ENCODE results near the gene HAAO.

The HAAO gene

GRCh38 chr2:42812899-42813479 is 20.6 kb upstream of the HAAO start:
- DNase-seq: no peak

GRCh38 chr2:42810971-42811811 is 18.8 kb upstream of the HAAO start:
- DNase-seq: peak; percentile 52

- peak; percentile 92 for DNase-seq
Observed at GRCh38 chr2:42810121-42810970, 18.0 kb upstream of the HAAO start.

GRCh38 chr2:42809819-42810120 is 17.4 kb upstream of the HAAO start:
- peak; percentile 65 for DNase-seq

- DNase-seq: no peak
Observed at GRCh38 chr2:42809131-42809818, 16.9 kb upstream of the HAAO start.

GRCh38 chr2:42808301-42808700 is 15.9 kb upstream of the HAAO start:
- DNase-seq: no peak

GRCh38 chr2:42806786-42807185 is 14.4 kb upstream of the HAAO start:
- no peak for DNase-seq

GRCh38 chr2:42804891-42805290 is 12.5 kb upstream of the HAAO start:
- no peak for DNase-seq

GRCh38 chr2:42804338-42804737 is 12.0 kb upstream of the HAAO start:
- DNase-seq: no peak

- DNase-seq: no peak
Observed at GRCh38 chr2:42802150-42802549, 9.8 kb upstream of the HAAO start.

GRCh38 chr2:42801381-42801780 is 9.0 kb upstream of the HAAO start:
- DNase-seq: no peak

- no peak for DNase-seq
Observed at GRCh38 chr2:42800981-42801380, 8.6 kb upstream of the HAAO start.

GRCh38 chr2:42800461-42800962 is 8.1 kb upstream of the HAAO start:
- DNase-seq: no peak

GRCh38 chr2:42799881-42800280 is 7.5 kb upstream of the HAAO start:
- no peak for DNase-seq

GRCh38 chr2:42797281-42797680 is 4.9 kb upstream of the HAAO start:
- DNase-seq: no peak

GRCh38 chr2:42796427-42797248 is 4.3 kb upstream of the HAAO start:
- no peak for DNase-seq

GRCh38 chr2:42795841-42796301 is 3.5 kb upstream of the HAAO start:
- DNase-seq: no peak

GRCh38 chr2:42795275-42795674 is 2.9 kb upstream of the HAAO start:
- no peak for DNase-seq

- DNase-seq: no peak
Observed at GRCh38 chr2:42794271-42795046, 2.1 kb upstream of the HAAO start.

GRCh38 chr2:42793334-42794270 is 1.2 kb upstream of the HAAO start:
- no peak for DNase-seq
